Neural progenitor cell (in vitro differentiated cells): Measurements from ENCODE around the gene SAG. TPM values are rescaled to one million over a fixed set of nuclear protein-coding genes. Genes with fewer than 3 reads are reported as not detected.

Experiments
- DNase-seq: peaks from one replicate; pipeline ENCODE4 v3.0.0-alpha.2; 2016; ENCODE audit warnings: low spot score
- H2AFZ ChIP-seq: fragments of 200-600 bp; sonication (generic); replicated peaks from 2 replicates; pipeline ENCODE4 v1.6.1; 2016; ENCODE audit warnings: antibody characterized with exemption
- H3F3A ChIP-seq: fragments of 200-600 bp; sonication (generic); 2 replicates; pipeline ENCODE4 v1.6.1; 2016; ENCODE audit warnings: antibody characterized with exemption, low read depth
- H3K27ac ChIP-seq: fragments of 200-600 bp; sonication (generic); 2 replicates; pipeline ENCODE4 v1.5.1; 2016; ENCODE audit warnings: mild to moderate bottlenecking
- H3K27me3 ChIP-seq: fragments of 200-600 bp; sonication (generic); 2 replicates; pipeline ENCODE4 v1.6.1; 2016; ENCODE audit warnings: mild to moderate bottlenecking, moderate library complexity
- H3K36me3 ChIP-seq: fragments of 200-600 bp; sonication (generic); 2 replicates; pipeline ENCODE4 v1.5.1; 2016
- H3K4me1 ChIP-seq: fragments of 200-600 bp; sonication (generic); 2 replicates; pipeline ENCODE4 v1.6.1; 2016; ENCODE audit warnings: mixed run types
- H3K4me2 ChIP-seq: fragments of 200-600 bp; sonication (generic); 2 replicates; pipeline ENCODE4 v1.6.1; 2016
- H3K4me3 ChIP-seq: fragments of 200-600 bp; sonication (generic); 2 replicates; pipeline ENCODE4 v1.5.1; 2016
- H3K79me2 ChIP-seq: fragments of 200-600 bp; sonication (generic); 2 replicates; pipeline ENCODE4 v1.6.1; 2016; ENCODE audit warnings: low read depth
- H3K9ac ChIP-seq: fragments of 200-600 bp; sonication (generic); 2 replicates; pipeline ENCODE4 v1.6.1; 2016
- H3K9me3 ChIP-seq: fragments of 200-600 bp; sonication (generic); 2 replicates; pipeline ENCODE4 v1.5.1; 2016; ENCODE audit warnings: low read depth
- H4K20me1 ChIP-seq: fragments of 200-600 bp; sonication (generic); 2 replicates; pipeline ENCODE4 v1.6.1; 2016; ENCODE audit warnings: low read depth
- H3K27ac Mint-ChIP-seq: 3 replicates; pipeline ENCODE4 v1.8.0; 2021; ENCODE audit warnings: mixed read lengths
- H3K27me3 Mint-ChIP-seq: 2 replicates; pipeline ENCODE4 v1.8.0; 2022; ENCODE audit warnings: low read depth, mild to moderate bottlenecking, inconsistent platforms, moderate library complexity, mixed read lengths; ENCODE audit not compliant: insufficient read depth
- H3K36me3 Mint-ChIP-seq: 3 replicates; pipeline ENCODE4 v1.8.0; 2021; ENCODE audit warnings: mixed read lengths
- H3K4me1 Mint-ChIP-seq: 3 replicates; pipeline ENCODE4 v1.8.0; 2021; ENCODE audit warnings: mixed read lengths
- H3K4me3 Mint-ChIP-seq: 3 replicates; pipeline ENCODE4 v1.8.0; 2021; ENCODE audit warnings: mild to moderate bottlenecking, moderate library complexity, mixed read lengths
- H3K9me3 Mint-ChIP-seq: 3 replicates; pipeline ENCODE4 v1.8.0; 2020; ENCODE audit warnings: mixed read lengths
- EZH2 ChIP-seq: fragments of 200-600 bp; sonication (generic); IDR thresholded peaks from 2 replicates; pipeline ENCODE4 v1.6.1; 2017; ENCODE audit warnings: antibody characterized with exemption, mild to moderate bottlenecking, moderate library complexity
- EZH2phosphoT487 ChIP-seq: fragments of 200-600 bp; sonication (generic); IDR thresholded peaks from 2 replicates; pipeline ENCODE4 v1.6.1; 2017; ENCODE audit warnings: antibody characterized with exemption
- total RNA-seq: library from RNA; depleted of rRNA; stranded (reverse); fragments of >200 nt; gene quantifications from 2 replicates; pipeline ENCODE4 v1.2.3, GENCODE V29; 2015; ENCODE audit warnings: low replicate concordance
- TF ChIP-seq, protein P1 (sequence below): fragments of 200-600 bp; sonication (generic); IDR thresholded peaks from 2 replicates; pipeline ENCODE4 v1.5.1; 2017; ENCODE audit warnings: antibody characterized with exemption, mild to moderate bottlenecking

The SAG gene
- total RNA-seq, 1 donor from 2014 or later: not detected

DNA sequence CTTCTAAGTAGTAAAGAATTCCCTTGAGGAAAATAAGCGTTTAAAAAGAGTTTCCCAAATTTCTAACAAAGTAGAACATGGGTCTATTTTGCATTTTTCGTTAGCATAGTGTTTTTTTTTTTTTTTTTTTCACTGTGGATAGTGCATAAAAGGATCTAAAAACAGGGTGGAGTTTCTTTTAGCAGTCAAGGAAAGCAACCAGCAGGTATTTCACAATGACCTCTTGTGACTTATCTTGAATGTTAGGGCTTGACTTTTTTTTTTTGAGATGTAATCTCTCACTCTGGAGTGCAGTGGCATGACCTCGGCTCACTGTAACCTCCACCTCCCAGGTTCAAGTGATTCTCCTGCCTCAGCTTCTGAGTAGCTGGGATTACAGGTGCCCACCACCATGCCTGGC is 31.8 kb downstream of the SAG start:
- Mint-ChIP-seq H3K27ac (no peak overlapping the region), H3K4me1 (peaks cover 3% of the 10 kb centered on the region), H3K4me3 (no peak overlapping the region), H3K27me3 (peaks cover 23% of the 10 kb centered on the region), H3K36me3 (no peaks in the 10 kb centered on the region), H3K9me3 (peaks cover 6% of the 10 kb centered on the region)
- DNase-seq: no peak
- Histone ChIP-seq H3K36me3 (no peaks in the 10 kb centered on the region), H3K4me2 (no peak overlapping the region), H4K20me1 (no peaks in the 10 kb centered on the region), H3K4me3 (no peak overlapping the region), H3K9ac (no peak overlapping the region), H3F3A (no peaks in the 10 kb centered on the region), H3K4me1 (no peaks in the 10 kb centered on the region), H3K9me3 (no peaks in the 10 kb centered on the region), H3K27ac (no peak overlapping the region), H3K79me2 (no peaks in the 10 kb centered on the region), H2AFZ (no peak overlapping the region), H3K27me3 (peaks cover 74% of the 10 kb centered on the region)
- TF ChIP-seq, protein P1, sequence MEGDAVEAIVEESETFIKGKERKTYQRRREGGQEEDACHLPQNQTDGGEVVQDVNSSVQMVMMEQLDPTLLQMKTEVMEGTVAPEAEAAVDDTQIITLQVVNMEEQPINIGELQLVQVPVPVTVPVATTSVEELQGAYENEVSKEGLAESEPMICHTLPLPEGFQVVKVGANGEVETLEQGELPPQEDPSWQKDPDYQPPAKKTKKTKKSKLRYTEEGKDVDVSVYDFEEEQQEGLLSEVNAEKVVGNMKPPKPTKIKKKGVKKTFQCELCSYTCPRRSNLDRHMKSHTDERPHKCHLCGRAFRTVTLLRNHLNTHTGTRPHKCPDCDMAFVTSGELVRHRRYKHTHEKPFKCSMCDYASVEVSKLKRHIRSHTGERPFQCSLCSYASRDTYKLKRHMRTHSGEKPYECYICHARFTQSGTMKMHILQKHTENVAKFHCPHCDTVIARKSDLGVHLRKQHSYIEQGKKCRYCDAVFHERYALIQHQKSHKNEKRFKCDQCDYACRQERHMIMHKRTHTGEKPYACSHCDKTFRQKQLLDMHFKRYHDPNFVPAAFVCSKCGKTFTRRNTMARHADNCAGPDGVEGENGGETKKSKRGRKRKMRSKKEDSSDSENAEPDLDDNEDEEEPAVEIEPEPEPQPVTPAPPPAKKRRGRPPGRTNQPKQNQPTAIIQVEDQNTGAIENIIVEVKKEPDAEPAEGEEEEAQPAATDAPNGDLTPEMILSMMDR: no peak
- no peak for TF ChIP-seq EZH2phosphoT487

DNA sequence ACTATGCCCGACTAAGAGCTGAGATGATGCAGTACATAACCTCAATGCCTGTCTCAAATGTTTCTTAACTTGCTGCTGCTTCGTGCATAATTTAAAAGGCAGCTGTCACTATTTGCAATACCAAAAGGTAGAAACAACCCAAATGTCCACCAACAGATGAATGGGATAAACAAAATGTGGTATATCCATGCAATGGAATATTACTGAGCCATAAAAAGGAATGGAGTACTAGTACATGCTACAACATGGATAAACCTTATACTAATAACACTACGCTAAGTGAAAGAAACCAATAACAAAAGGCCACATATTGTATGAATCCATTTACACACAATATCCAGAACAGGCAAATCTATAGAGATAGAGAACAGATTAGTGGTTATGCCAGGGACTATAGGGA is 33.7 kb downstream of the SAG start:
- H3K9me3 ChIP-seq: no peaks in the 10 kb centered on the region
- H3K4me2 ChIP-seq: no peak overlapping the region
- H3F3A ChIP-seq: no peaks in the 10 kb centered on the region
- H3K27me3 Mint-ChIP-seq: peaks cover 29% of the 10 kb centered on the region
- no peaks in the 10 kb centered on the region for H3K4me1 ChIP-seq
- H3K27me3 ChIP-seq: peaks cover 55% of the 10 kb centered on the region
- no peaks in the 10 kb centered on the region for H3K36me3 ChIP-seq
- DNase-seq: no peak
- H3K27ac Mint-ChIP-seq: no peak overlapping the region
- peaks cover 3% of the 10 kb centered on the region for H3K4me1 Mint-ChIP-seq
- no peak overlapping the region for H3K27ac ChIP-seq
- H2AFZ ChIP-seq: no peak overlapping the region
- peaks cover 6% of the 10 kb centered on the region for H3K9me3 Mint-ChIP-seq
- TF ChIP-seq, protein P1: no peak
- TF ChIP-seq EZH2: no peak
- no peak for TF ChIP-seq EZH2phosphoT487
- no peak overlapping the region for H3K9ac ChIP-seq
- no peaks in the 10 kb centered on the region for H3K36me3 Mint-ChIP-seq
- no peak overlapping the region for H3K4me3 Mint-ChIP-seq
- no peaks in the 10 kb centered on the region for H3K79me2 ChIP-seq
- no peak overlapping the region for H3K4me3 ChIP-seq
- H4K20me1 ChIP-seq: no peaks in the 10 kb centered on the region

DNA sequence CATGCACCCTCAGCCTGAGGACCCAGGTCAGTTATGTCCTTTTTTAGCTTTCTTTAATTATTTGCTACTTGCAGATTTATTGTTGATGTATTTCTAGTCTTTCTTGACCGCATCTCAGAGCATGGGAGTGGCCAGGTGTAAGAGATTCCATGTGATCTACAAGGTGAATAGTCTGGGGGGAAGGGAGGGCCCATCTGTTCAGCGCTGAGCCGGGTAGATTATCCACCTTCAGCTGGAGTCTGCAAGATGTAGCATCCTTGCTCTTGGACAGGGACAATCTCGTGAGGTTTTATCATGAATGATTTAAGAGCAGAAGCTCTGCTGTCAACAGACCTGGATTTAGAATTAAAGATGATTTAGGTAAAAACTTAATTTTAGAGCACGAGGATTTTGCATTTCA is 34.7 kb downstream of the SAG start:
- no peaks in the 10 kb centered on the region for H3K9me3 ChIP-seq
- H4K20me1 ChIP-seq: no peaks in the 10 kb centered on the region
- no peak overlapping the region for H3K27ac ChIP-seq
- no peaks in the 10 kb centered on the region for H3K36me3 Mint-ChIP-seq
- H3K36me3 ChIP-seq: no peaks in the 10 kb centered on the region
- no peak overlapping the region for H3K4me3 ChIP-seq
- H3K4me2 ChIP-seq: no peak overlapping the region
- H3K4me1 ChIP-seq: no peaks in the 10 kb centered on the region
- peaks cover 46% of the 10 kb centered on the region for H3K27me3 ChIP-seq
- H3K79me2 ChIP-seq: no peaks in the 10 kb centered on the region
- H3K27ac Mint-ChIP-seq: no peak overlapping the region
- no peaks in the 10 kb centered on the region for H3F3A ChIP-seq
- H3K27me3 Mint-ChIP-seq: peaks cover 29% of the 10 kb centered on the region
- TF ChIP-seq, protein P1: no peak
- no peak for TF ChIP-seq EZH2phosphoT487
- no peak for TF ChIP-seq EZH2
- no peak overlapping the region for H2AFZ ChIP-seq
- peaks cover 3% of the 10 kb centered on the region for H3K4me1 Mint-ChIP-seq
- H3K4me3 Mint-ChIP-seq: no peak overlapping the region
- no peak for DNase-seq
- H3K9me3 Mint-ChIP-seq: peaks cover 6% of the 10 kb centered on the region
- H3K9ac ChIP-seq: no peak overlapping the region
